NCI-H748 (cell line): ENCODE measurements around the gene ZNF277.

ENCODE experiments used
- DNase-seq: peaks from one replicate; lab custom pipeline; 2025; ENCODE audit not compliant: unreplicated experiment; lab: John Stamatoyannopoulos, UW

The ZNF277 gene

GRCh38 chr7:112206238-112206990, at the start of gene ZNF277, which contains the start of gene DOCK4:
TSS of gene ZNF277 (plus strand) at chr7:112206695. CDS start at chr7:112206717, 22 bp downstream.
TSS of gene DOCK4 (minus strand) at chr7:112206399. CDS start at chr7:112206138, 261 bp downstream.
- DNase-seq = peak; percentile 99

GRCh38 chr7:112157072-112157471, 49.4 kb upstream of the ZNF277 start:
- DNase-seq = peak; percentile 56

- no peak for DNase-seq
These were observed 47.1 kb upstream of the ZNF277 start for GRCh38 chr7:112159351-112159750.

- DNase-seq = no peak
These were observed 46.2 kb upstream of the ZNF277 start for GRCh38 chr7:112160130-112160770.

- peak; percentile 17 for DNase-seq
These were observed 45.7 kb upstream of the ZNF277 start for GRCh38 chr7:112160771-112161150.

- no peak for DNase-seq
These were observed 45.0 kb upstream of the ZNF277 start for GRCh38 chr7:112161253-112162141.

- peak; percentile 92 for DNase-seq
These were observed 44.2 kb upstream of the ZNF277 start for GRCh38 chr7:112162142-112162766.

- DNase-seq = peak; percentile 48
These were observed 43.5 kb upstream of the ZNF277 start for GRCh38 chr7:112162784-112163506.

- DNase-seq = no peak
These were observed 39.3 kb upstream of the ZNF277 start for GRCh38 chr7:112167147-112167546.

- no peak for DNase-seq
These were observed 37.6 kb upstream of the ZNF277 start for GRCh38 chr7:112168915-112169314.

- DNase-seq = no peak
These were observed 34.8 kb upstream of the ZNF277 start for GRCh38 chr7:112171673-112172072.

GRCh38 chr7:112172870-112173567, 33.5 kb upstream of the ZNF277 start:
- peak; percentile 89 for DNase-seq

GRCh38 chr7:112173568-112173905, 33.0 kb upstream of the ZNF277 start:
- DNase-seq = no peak

GRCh38 chr7:112174192-112174591, 32.3 kb upstream of the ZNF277 start:
- DNase-seq = no peak

GRCh38 chr7:112176241-112176640, 30.3 kb upstream of the ZNF277 start:
- no peak for DNase-seq

- DNase-seq = peak; percentile 53
These were observed 29.6 kb upstream of the ZNF277 start for GRCh38 chr7:112176693-112177415.

- DNase-seq = no peak
These were observed 26.3 kb upstream of the ZNF277 start for GRCh38 chr7:112180223-112180622.

- DNase-seq = peak; percentile 41
These were observed 23.7 kb upstream of the ZNF277 start for GRCh38 chr7:112182749-112183148.

- no peak for DNase-seq
These were observed 23.2 kb upstream of the ZNF277 start for GRCh38 chr7:112183266-112183665.
